Measurements from ENCODE around the gene PNLDC1. TPM values are rescaled to one million over a fixed set of nuclear protein-coding genes. Genes with fewer than 3 reads are reported as not detected.
"Not testable (repeated sequence)": the region's sequence is repeated elsewhere in the genome, so short reads cannot be mapped to it uniquely, and the experiment has no call there.

PNLDC1 gene
- total and polyA plus RNA-seq, 2 donors = 0.28 to 0.39 TPM

GRCh38 chr6:159794976-159795375 is 5.1 kb upstream of the PNLDC1 start:
- not testable (repeated sequence) for H3K27ac ChIP-seq (ENCODE audit: low read depth in 1 of 2, low read length in 1 of 2); H3K4me3 ChIP-seq (ENCODE audit: low read length in 2 of 2); DNase-seq (ENCODE audit: low read depth in 6 of 9, low spot score in 9 of 9); H3K9me3 ChIP-seq (ENCODE audit: control insufficient read depth in 2 of 2, insufficient read depth in 1 of 2, low read length in 1 of 2); H3K27me3 ChIP-seq (ENCODE audit: control insufficient read depth in 2 of 2, insufficient read depth in 1 of 2, low read length in 1 of 2)
- peaks cover 36 to 61% of the 10 kb centered on the region in 2 donors for H3K36me3 ChIP-seq (ENCODE audit: control insufficient read depth in 2 of 2, insufficient read depth in 2 of 2, low read length in 1 of 2)
- 93% methylated on average over 8 of the region's 8 CpGs for WGBS
- peaks cover 8 to 14% of the 10 kb centered on the region in 2 donors for H3K4me1 ChIP-seq (ENCODE audit: control insufficient read depth in 2 of 2, insufficient read depth in 2 of 2, low read length in 2 of 2)

GRCh38 chr6:159797554-159797953 is 2.5 kb upstream of the PNLDC1 start:
- DNase-seq (ENCODE audit: low read depth in 6 of 9, low spot score in 9 of 9) = no peak
- Histone ChIP-seq H3K4me1 (ENCODE audit: control insufficient read depth in 2 of 2, insufficient read depth in 2 of 2, low read length in 2 of 2) (peaks cover 0 to 3% of the 10 kb centered on the region in 2 donors), H3K9me3 (ENCODE audit: control insufficient read depth in 2 of 2, insufficient read depth in 1 of 2, low read length in 1 of 2) (no peaks in the 10 kb centered on the region), H3K27me3 (ENCODE audit: control insufficient read depth in 2 of 2, insufficient read depth in 1 of 2, low read length in 1 of 2) (no peaks in the 10 kb centered on the region), H3K36me3 (ENCODE audit: control insufficient read depth in 2 of 2, insufficient read depth in 2 of 2, low read length in 1 of 2) (peaks cover 40 to 57% of the 10 kb centered on the region in 2 donors), H3K27ac (ENCODE audit: low read depth in 1 of 2, low read length in 1 of 2) (no peak overlapping the region), H3K4me3 (ENCODE audit: low read length in 2 of 2) (no peak overlapping the region)
- WGBS = 55% methylated on average over 1 of the region's 1 CpG

GRCh38 chr6:159801935-159802334 is 1.9 kb downstream of the PNLDC1 start:
- no peak for DNase-seq (ENCODE audit: low read depth in 6 of 9, low spot score in 9 of 9)
- H3K27ac ChIP-seq (ENCODE audit: low read depth in 1 of 2, low read length in 1 of 2) = no peak overlapping the region
- H3K9me3 ChIP-seq (ENCODE audit: control insufficient read depth in 2 of 2, insufficient read depth in 1 of 2, low read length in 1 of 2) = no peaks in the 10 kb centered on the region
- H3K27me3 ChIP-seq (ENCODE audit: control insufficient read depth in 2 of 2, insufficient read depth in 1 of 2, low read length in 1 of 2) = no peaks in the 10 kb centered on the region
- peaks cover 27 to 31% of the 10 kb centered on the region in 2 donors for H3K36me3 ChIP-seq (ENCODE audit: control insufficient read depth in 2 of 2, insufficient read depth in 2 of 2, low read length in 1 of 2)
- WGBS = 98% methylated on average over 8 of the region's 8 CpGs
- H3K4me1 ChIP-seq (ENCODE audit: control insufficient read depth in 2 of 2, insufficient read depth in 2 of 2, low read length in 2 of 2) = no peaks in the 10 kb centered on the region
- no peak overlapping the region for H3K4me3 ChIP-seq (ENCODE audit: low read length in 2 of 2)

GRCh38 chr6:159804504-159804903 is 4.4 kb downstream of the PNLDC1 start:
- no peaks in the 10 kb centered on the region for H3K4me1 ChIP-seq (ENCODE audit: control insufficient read depth in 2 of 2, insufficient read depth in 2 of 2, low read length in 2 of 2)
- DNase-seq (ENCODE audit: low read depth in 6 of 9, low spot score in 9 of 9) = no peak
- H3K27me3 ChIP-seq (ENCODE audit: control insufficient read depth in 2 of 2, insufficient read depth in 1 of 2, low read length in 1 of 2) = no peaks in the 10 kb centered on the region
- 97% methylated on average over 10 of the region's 10 CpGs for WGBS
- no peak overlapping the region for H3K27ac ChIP-seq (ENCODE audit: low read depth in 1 of 2, low read length in 1 of 2)
- H3K36me3 ChIP-seq (ENCODE audit: control insufficient read depth in 2 of 2, insufficient read depth in 2 of 2, low read length in 1 of 2) = peaks cover 8 to 9% of the 10 kb centered on the region in 2 donors
- no peaks in the 10 kb centered on the region for H3K9me3 ChIP-seq (ENCODE audit: control insufficient read depth in 2 of 2, insufficient read depth in 1 of 2, low read length in 1 of 2)
- H3K4me3 ChIP-seq (ENCODE audit: low read length in 2 of 2) = no peak overlapping the region

- Histone ChIP-seq H3K27ac (ENCODE audit: low read depth in 1 of 2, low read length in 1 of 2) (no peak overlapping the region), H3K4me1 (ENCODE audit: control insufficient read depth in 2 of 2, insufficient read depth in 2 of 2, low read length in 2 of 2) (no peaks in the 10 kb centered on the region), H3K27me3 (ENCODE audit: control insufficient read depth in 2 of 2, insufficient read depth in 1 of 2, low read length in 1 of 2) (no peaks in the 10 kb centered on the region), H3K9me3 (ENCODE audit: control insufficient read depth in 2 of 2, insufficient read depth in 1 of 2, low read length in 1 of 2) (no peaks in the 10 kb centered on the region), H3K36me3 (ENCODE audit: control insufficient read depth in 2 of 2, insufficient read depth in 2 of 2, low read length in 1 of 2) (no peaks in the 10 kb centered on the region), H3K4me3 (ENCODE audit: low read length in 2 of 2) (no peak overlapping the region)
- WGBS = 96% methylated on average over 6 of the region's 6 CpGs
- DNase-seq (ENCODE audit: low read depth in 6 of 9, low spot score in 9 of 9) = no peak
Measured at GRCh38 chr6:159805440-159806020, 5.5 kb downstream of the PNLDC1 start.

DNA sequence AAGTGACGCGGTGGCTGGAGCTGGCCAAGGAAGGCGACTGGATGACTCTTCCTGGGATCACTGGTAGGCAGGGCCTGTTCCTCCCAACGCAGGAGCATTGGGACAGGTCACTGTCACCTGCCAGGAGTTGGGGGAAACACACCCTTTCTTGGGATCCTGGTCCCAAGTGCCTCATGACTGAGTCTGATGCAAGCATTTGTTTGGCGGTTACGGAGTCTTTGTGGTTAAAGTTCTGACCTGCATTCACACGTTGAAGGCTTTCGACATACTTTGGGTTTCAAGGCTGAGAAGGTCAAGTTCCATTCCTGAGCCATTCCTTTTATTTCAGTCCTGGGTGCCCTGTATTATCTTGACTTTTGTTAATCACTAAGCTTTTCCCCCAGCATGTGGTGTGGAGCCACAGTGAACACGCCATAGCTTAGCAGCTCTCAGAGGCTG is 6.0 kb downstream of the PNLDC1 start:
- Histone ChIP-seq H3K4me3 (ENCODE audit: low read length in 2 of 2) (no peak overlapping the region), H3K4me1 (ENCODE audit: control insufficient read depth in 2 of 2, insufficient read depth in 2 of 2, low read length in 2 of 2) (no peaks in the 10 kb centered on the region), H3K27me3 (ENCODE audit: control insufficient read depth in 2 of 2, insufficient read depth in 1 of 2, low read length in 1 of 2) (no peaks in the 10 kb centered on the region), H3K27ac (ENCODE audit: low read depth in 1 of 2, low read length in 1 of 2) (no peak overlapping the region), H3K9me3 (ENCODE audit: control insufficient read depth in 2 of 2, insufficient read depth in 1 of 2, low read length in 1 of 2) (no peaks in the 10 kb centered on the region), H3K36me3 (ENCODE audit: control insufficient read depth in 2 of 2, insufficient read depth in 2 of 2, low read length in 1 of 2) (no peaks in the 10 kb centered on the region)
- DNase-seq (ENCODE audit: low read depth in 6 of 9, low spot score in 9 of 9) = no peak
- WGBS = 96% methylated on average over 9 of the region's 9 CpGs

- no peak for DNase-seq (ENCODE audit: low read depth in 6 of 9, low spot score in 9 of 9)
- Histone ChIP-seq H3K4me3 (ENCODE audit: low read length in 2 of 2) (no peak overlapping the region), H3K27me3 (ENCODE audit: control insufficient read depth in 2 of 2, insufficient read depth in 1 of 2, low read length in 1 of 2) (no peaks in the 10 kb centered on the region), H3K36me3 (ENCODE audit: control insufficient read depth in 2 of 2, insufficient read depth in 2 of 2, low read length in 1 of 2) (no peaks in the 10 kb centered on the region), H3K4me1 (ENCODE audit: control insufficient read depth in 2 of 2, insufficient read depth in 2 of 2, low read length in 2 of 2) (no peaks in the 10 kb centered on the region), H3K9me3 (ENCODE audit: control insufficient read depth in 2 of 2, insufficient read depth in 1 of 2, low read length in 1 of 2) (no peaks in the 10 kb centered on the region), H3K27ac (ENCODE audit: low read depth in 1 of 2, low read length in 1 of 2) (no peak overlapping the region)
- WGBS = 98% methylated on average over 5 of the region's 5 CpGs
Measured at GRCh38 chr6:159807150-159807858, 7.2 kb downstream of the PNLDC1 start.

GRCh38 chr6:159808647-159809046 is 8.6 kb downstream of the PNLDC1 start:
- Histone ChIP-seq H3K27me3 (ENCODE audit: control insufficient read depth in 2 of 2, insufficient read depth in 1 of 2, low read length in 1 of 2) (no peaks in the 10 kb centered on the region), H3K36me3 (ENCODE audit: control insufficient read depth in 2 of 2, insufficient read depth in 2 of 2, low read length in 1 of 2) (no peaks in the 10 kb centered on the region), H3K4me3 (ENCODE audit: low read length in 2 of 2) (no peak overlapping the region), H3K9me3 (ENCODE audit: control insufficient read depth in 2 of 2, insufficient read depth in 1 of 2, low read length in 1 of 2) (no peaks in the 10 kb centered on the region), H3K27ac (ENCODE audit: low read depth in 1 of 2, low read length in 1 of 2) (no peak overlapping the region), H3K4me1 (ENCODE audit: control insufficient read depth in 2 of 2, insufficient read depth in 2 of 2, low read length in 2 of 2) (no peaks in the 10 kb centered on the region)
- WGBS = 88% methylated on average over 6 of the region's 6 CpGs
- DNase-seq (ENCODE audit: low read depth in 6 of 9, low spot score in 9 of 9) = no peak

DNA sequence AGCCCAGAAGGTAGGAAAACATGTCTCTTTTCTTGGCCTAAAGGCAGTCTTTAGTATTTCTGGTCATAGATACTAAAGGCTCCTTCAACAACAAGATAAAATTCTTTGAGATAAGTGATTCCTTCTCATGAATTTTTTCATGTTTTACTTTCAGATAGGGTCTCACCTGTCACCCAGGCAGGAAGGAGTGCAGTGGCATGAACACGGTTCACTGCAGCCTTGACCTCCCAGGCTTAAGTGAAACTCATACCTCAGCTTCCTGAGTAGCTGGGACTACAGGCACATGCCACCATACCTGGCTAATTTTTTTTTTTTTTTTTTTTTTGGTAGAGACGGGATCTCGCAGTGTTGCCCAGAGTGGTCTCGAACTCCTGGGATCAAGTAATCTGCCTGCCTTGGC is 9.1 kb downstream of the PNLDC1 start:
- Histone ChIP-seq H3K4me3 (ENCODE audit: low read length in 2 of 2) (no peak overlapping the region), H3K27ac (ENCODE audit: low read depth in 1 of 2, low read length in 1 of 2) (no peak overlapping the region), H3K4me1 (ENCODE audit: control insufficient read depth in 2 of 2, insufficient read depth in 2 of 2, low read length in 2 of 2) (no peaks in the 10 kb centered on the region), H3K36me3 (ENCODE audit: control insufficient read depth in 2 of 2, insufficient read depth in 2 of 2, low read length in 1 of 2) (no peaks in the 10 kb centered on the region), H3K9me3 (ENCODE audit: control insufficient read depth in 2 of 2, insufficient read depth in 1 of 2, low read length in 1 of 2) (no peaks in the 10 kb centered on the region), H3K27me3 (ENCODE audit: control insufficient read depth in 2 of 2, insufficient read depth in 1 of 2, low read length in 1 of 2) (no peaks in the 10 kb centered on the region)
- WGBS = 81% methylated on average over 4 of the region's 4 CpGs
- DNase-seq (ENCODE audit: low read depth in 6 of 9, low spot score in 9 of 9) = no peak
